ENCODE results near the gene LAMA2. TPM values are rescaled to one million over a fixed set of nuclear protein-coding genes. Genes with fewer than 3 reads are reported as not detected.
"Not testable (repeated sequence)": the region's sequence is repeated elsewhere in the genome, so short reads cannot be mapped to it uniquely, and the experiment has no call there.

LAMA2 gene
- total and polyA plus RNA-seq, 4 experiments from 2014 or later, result 0.20 to 0.87 (median 0.43) TPM

DNA sequence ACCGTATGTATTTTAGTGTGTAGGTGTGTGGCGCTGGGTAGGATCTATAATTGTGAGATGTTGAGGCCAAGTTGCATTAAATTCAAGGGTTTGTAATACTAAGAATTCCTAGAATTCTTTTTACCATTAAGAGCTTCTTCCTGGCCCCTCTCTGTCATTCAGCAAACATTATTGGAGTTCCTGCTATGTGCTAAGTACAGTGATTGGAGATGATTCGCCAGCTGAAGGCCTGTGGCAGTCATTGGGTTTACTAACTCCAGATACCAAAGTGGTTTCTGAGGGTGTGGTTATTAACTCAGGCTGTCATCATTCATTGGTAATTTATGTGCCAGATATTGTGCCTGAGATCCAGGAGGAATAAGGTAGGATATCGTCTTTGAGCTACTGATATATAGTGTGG lies 167.1 kb downstream of the LAMA2 start:
- Mint-ChIP-seq H3K4me1 (no peaks in the 10 kb centered on the region), H3K27ac (no peak overlapping the region), H3K36me3 (no peaks in the 10 kb centered on the region), H3K27me3 (peaks cover 2 to 6% of the 10 kb centered on the region in 2 donors), H3K4me3 (no peak overlapping the region), H3K9me3 (peaks cover 0 to 6% (median 0%) of the 10 kb centered on the region in 8 donors)
- no peaks in the 10 kb centered on the region for H3K4me1 ChIP-seq (ENCODE audit: insufficient read depth, low read length)
- no peaks in the 10 kb centered on the region for H3K27me3 ChIP-seq (ENCODE audit: insufficient read depth, low read length)
- POLR2A ChIA-PET (ENCODE audit: partially characterized antibody), result no interaction called here
- H3K4me3 ChIP-seq (ENCODE audit: low read length in 2 of 2), result no peak overlapping the region
- CTCF ChIA-PET (ENCODE audit: partially characterized antibody), result no interaction called here
- no peaks in the 10 kb centered on the region for H3K9me3 ChIP-seq (ENCODE audit: control insufficient read depth in 1 of 2, low read length in 2 of 2)
- no peak for DNase-seq
- no peak overlapping the region for H3K27ac ChIP-seq (ENCODE audit: low read depth, low read length)
- no peaks in the 10 kb centered on the region for H3K36me3 ChIP-seq (ENCODE audit: insufficient read depth, low read length)
- intact Hi-C loops (cut with micrococcal nuclease), result no loop called here

DNA sequence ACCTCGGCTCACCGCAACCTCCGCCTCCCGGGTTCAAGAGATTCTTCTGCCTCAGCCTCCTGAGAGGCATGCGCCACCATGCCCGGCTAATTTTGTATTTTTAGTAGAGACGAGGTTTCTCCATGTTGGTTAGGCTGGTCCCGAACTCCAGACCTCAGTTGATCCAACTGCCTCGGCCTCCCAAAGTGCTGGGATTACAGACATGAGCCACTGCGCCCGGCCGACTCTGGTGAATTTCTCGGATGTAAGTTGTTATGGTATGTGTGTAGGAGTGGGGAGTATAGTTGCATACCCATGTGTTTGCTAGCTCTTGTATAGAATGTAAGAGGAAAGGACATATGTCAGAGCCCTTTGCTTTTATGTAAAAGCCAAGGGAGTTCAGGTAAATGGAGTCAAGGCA lies 170.2 kb downstream of the LAMA2 start:
- H3K9me3 ChIP-seq (ENCODE audit: control insufficient read depth in 1 of 2, low read length in 2 of 2); intact Hi-C loops (cut with micrococcal nuclease); H3K4me3 Mint-ChIP-seq; H3K36me3 ChIP-seq (ENCODE audit: insufficient read depth, low read length); H3K4me1 ChIP-seq (ENCODE audit: insufficient read depth, low read length); H3K36me3 Mint-ChIP-seq; H3K27me3 ChIP-seq (ENCODE audit: insufficient read depth, low read length); DNase-seq; H3K4me1 Mint-ChIP-seq; H3K9me3 Mint-ChIP-seq; H3K27ac Mint-ChIP-seq; H3K4me3 ChIP-seq (ENCODE audit: low read length in 2 of 2); H3K27me3 Mint-ChIP-seq; POLR2A ChIA-PET (ENCODE audit: partially characterized antibody); H3K27ac ChIP-seq (ENCODE audit: low read depth, low read length): not testable (repeated sequence)
- CTCF ChIA-PET (ENCODE audit: partially characterized antibody), result interaction anchor here (0.8 kb wide), 1 partner anchor 272 kb away, joined by 3 read pairs; no protein-coding TSS in a partner anchor

DNA sequence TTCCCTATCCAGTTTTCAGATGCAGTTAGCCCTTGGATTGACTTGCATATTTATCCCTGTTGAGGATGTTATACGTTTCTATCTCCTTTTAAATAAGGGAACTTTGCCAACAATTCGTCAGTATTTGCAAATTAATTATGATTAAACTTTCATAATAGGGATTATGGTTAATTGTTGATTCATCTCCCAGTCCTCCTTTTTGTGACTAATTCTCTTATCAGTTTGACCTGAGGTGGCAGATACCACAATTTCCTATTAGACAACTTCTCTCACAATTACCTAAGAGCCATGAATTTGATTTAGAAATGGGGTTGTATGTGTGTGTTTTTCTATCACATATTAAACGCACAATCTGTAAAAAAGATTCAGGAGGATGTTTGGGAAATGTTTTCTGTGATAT lies 172.9 kb downstream of the LAMA2 start:
- no peak for DNase-seq
- CTCF ChIA-PET (ENCODE audit: partially characterized antibody), result no interaction called here
- no peaks in the 10 kb centered on the region for H3K27me3 ChIP-seq (ENCODE audit: insufficient read depth, low read length)
- intact Hi-C loops (cut with micrococcal nuclease), result no loop called here
- Mint-ChIP-seq H3K4me1 (no peaks in the 10 kb centered on the region), H3K9me3 (no peaks in the 10 kb centered on the region), H3K27me3 (peaks cover 2 to 8% of the 10 kb centered on the region in 2 donors), H3K27ac (no peak overlapping the region), H3K4me3 (no peak overlapping the region), H3K36me3 (no peaks in the 10 kb centered on the region)
- no peak overlapping the region for H3K4me3 ChIP-seq (ENCODE audit: low read length in 2 of 2)
- no peaks in the 10 kb centered on the region for H3K36me3 ChIP-seq (ENCODE audit: insufficient read depth, low read length)
- no peaks in the 10 kb centered on the region for H3K9me3 ChIP-seq (ENCODE audit: control insufficient read depth in 1 of 2, low read length in 2 of 2)
- H3K27ac ChIP-seq (ENCODE audit: low read depth, low read length), result no peak overlapping the region
- no peaks in the 10 kb centered on the region for H3K4me1 ChIP-seq (ENCODE audit: insufficient read depth, low read length)
- POLR2A ChIA-PET (ENCODE audit: partially characterized antibody), result no interaction called here

DNA sequence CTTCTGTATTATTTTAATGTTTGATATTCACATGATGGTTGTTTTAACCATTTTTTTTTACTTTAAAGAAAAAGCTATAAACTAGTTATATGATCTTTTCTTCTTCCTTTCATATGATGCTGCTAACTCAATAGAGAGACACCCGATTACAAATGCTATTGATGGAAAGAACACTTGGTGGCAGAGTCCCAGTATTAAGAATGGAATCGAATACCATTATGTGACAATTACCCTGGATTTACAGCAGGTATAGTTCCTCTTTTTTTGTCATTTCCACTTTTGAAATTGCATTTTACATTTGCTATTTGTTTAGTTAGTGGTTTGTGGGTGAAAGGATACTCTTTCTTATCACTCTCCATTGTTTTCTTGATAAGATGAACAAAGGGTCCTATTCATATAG lies 176.7 kb downstream of the LAMA2 start:
- Mint-ChIP-seq H3K27me3 (peaks cover 0 to 3% of the 10 kb centered on the region in 2 donors), H3K36me3 (no peaks in the 10 kb centered on the region), H3K4me1 (no peaks in the 10 kb centered on the region), H3K4me3 (no peak overlapping the region), H3K9me3 (no peaks in the 10 kb centered on the region), H3K27ac (peak overlapping the region in 1 of 7 donors; percentile 21)
- H3K4me3 ChIP-seq (ENCODE audit: low read length in 2 of 2), result no peak overlapping the region
- H3K36me3 ChIP-seq (ENCODE audit: insufficient read depth, low read length), result no peaks in the 10 kb centered on the region
- ChIA-PET POLR2A (ENCODE audit: partially characterized antibody) (no interaction called here), CTCF (ENCODE audit: partially characterized antibody) (no interaction called here)
- H3K27ac ChIP-seq (ENCODE audit: low read depth, low read length), result no peak overlapping the region
- no peak for DNase-seq
- H3K4me1 ChIP-seq (ENCODE audit: insufficient read depth, low read length), result no peaks in the 10 kb centered on the region
- H3K9me3 ChIP-seq (ENCODE audit: control insufficient read depth in 1 of 2, low read length in 2 of 2), result no peaks in the 10 kb centered on the region
- H3K27me3 ChIP-seq (ENCODE audit: insufficient read depth, low read length), result no peaks in the 10 kb centered on the region
- intact Hi-C loops (cut with micrococcal nuclease), result no loop called here

DNA sequence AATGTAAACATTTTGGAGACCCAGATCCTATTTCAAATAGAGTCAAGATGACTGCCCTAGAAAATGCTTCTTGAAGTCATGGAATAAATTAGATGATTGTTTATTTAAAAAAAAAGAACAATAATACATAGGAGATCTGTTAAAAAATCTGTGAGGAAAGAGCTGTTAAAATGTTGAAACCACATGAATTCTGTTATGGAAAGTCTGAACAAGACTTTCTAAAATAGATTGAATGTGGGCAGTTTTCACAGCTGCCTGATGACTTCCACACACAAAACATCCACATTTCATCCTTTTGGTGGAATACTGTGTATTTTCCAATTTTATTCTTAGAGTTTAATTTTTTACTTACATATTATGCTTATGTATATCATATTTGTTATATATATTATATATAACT lies 186.1 kb downstream of the LAMA2 start:
- H3K36me3 ChIP-seq (ENCODE audit: insufficient read depth, low read length), result no peaks in the 10 kb centered on the region
- Mint-ChIP-seq H3K4me3 (no peak overlapping the region), H3K9me3 (peaks cover 0 to 9% (median 0%) of the 10 kb centered on the region in 8 donors), H3K27me3 (no peaks in the 10 kb centered on the region), H3K4me1 (no peaks in the 10 kb centered on the region), H3K27ac (no peak overlapping the region), H3K36me3 (no peaks in the 10 kb centered on the region)
- H3K27ac ChIP-seq (ENCODE audit: low read depth, low read length), result no peak overlapping the region
- no peak for DNase-seq
- no peaks in the 10 kb centered on the region for H3K9me3 ChIP-seq (ENCODE audit: control insufficient read depth in 1 of 2, low read length in 2 of 2)
- H3K4me1 ChIP-seq (ENCODE audit: insufficient read depth, low read length), result no peaks in the 10 kb centered on the region
- CTCF ChIA-PET (ENCODE audit: partially characterized antibody), result no interaction called here
- H3K4me3 ChIP-seq (ENCODE audit: low read length in 2 of 2), result no peak overlapping the region
- POLR2A ChIA-PET (ENCODE audit: partially characterized antibody), result no interaction called here
- no peaks in the 10 kb centered on the region for H3K27me3 ChIP-seq (ENCODE audit: insufficient read depth, low read length)
- intact Hi-C loops (cut with micrococcal nuclease), result no loop called here

DNA sequence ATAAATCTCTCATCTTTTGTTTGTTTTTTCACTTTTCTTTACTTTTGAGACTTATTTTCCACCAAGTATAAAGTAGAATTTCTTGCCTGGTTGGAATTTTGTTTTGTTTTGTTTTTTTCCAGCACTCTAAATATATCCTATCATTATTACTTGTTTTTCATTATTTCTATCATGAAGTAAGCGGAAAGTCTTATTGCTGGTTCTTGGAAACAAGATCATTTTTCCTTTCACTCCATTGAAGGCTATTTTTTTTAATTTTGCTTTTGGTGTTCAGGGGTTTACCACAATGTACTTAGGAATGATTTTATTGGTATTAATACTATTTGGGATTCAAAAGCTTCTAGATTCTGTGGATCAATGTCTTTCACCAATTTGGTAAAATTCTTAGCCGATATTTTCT lies 190.1 kb downstream of the LAMA2 start:
- Histone ChIP-seq H3K4me3 (ENCODE audit: low read length in 2 of 2) (no peak overlapping the region), H3K36me3 (ENCODE audit: insufficient read depth, low read length) (no peaks in the 10 kb centered on the region), H3K4me1 (ENCODE audit: insufficient read depth, low read length) (no peaks in the 10 kb centered on the region), H3K27ac (ENCODE audit: low read depth, low read length) (no peak overlapping the region), H3K9me3 (ENCODE audit: control insufficient read depth in 1 of 2, low read length in 2 of 2) (no peaks in the 10 kb centered on the region), H3K27me3 (ENCODE audit: insufficient read depth, low read length) (no peaks in the 10 kb centered on the region)
- Mint-ChIP-seq H3K4me3 (no peak overlapping the region), H3K27me3 (peaks cover 3 to 5% of the 10 kb centered on the region in 2 donors), H3K27ac (no peak overlapping the region), H3K36me3 (no peaks in the 10 kb centered on the region), H3K4me1 (no peaks in the 10 kb centered on the region), H3K9me3 (no peaks in the 10 kb centered on the region)
- DNase-seq, result no peak
- ChIA-PET CTCF (ENCODE audit: partially characterized antibody) (no interaction called here), POLR2A (ENCODE audit: partially characterized antibody) (no interaction called here)
- intact Hi-C loops (cut with micrococcal nuclease), result no loop called here

DNA sequence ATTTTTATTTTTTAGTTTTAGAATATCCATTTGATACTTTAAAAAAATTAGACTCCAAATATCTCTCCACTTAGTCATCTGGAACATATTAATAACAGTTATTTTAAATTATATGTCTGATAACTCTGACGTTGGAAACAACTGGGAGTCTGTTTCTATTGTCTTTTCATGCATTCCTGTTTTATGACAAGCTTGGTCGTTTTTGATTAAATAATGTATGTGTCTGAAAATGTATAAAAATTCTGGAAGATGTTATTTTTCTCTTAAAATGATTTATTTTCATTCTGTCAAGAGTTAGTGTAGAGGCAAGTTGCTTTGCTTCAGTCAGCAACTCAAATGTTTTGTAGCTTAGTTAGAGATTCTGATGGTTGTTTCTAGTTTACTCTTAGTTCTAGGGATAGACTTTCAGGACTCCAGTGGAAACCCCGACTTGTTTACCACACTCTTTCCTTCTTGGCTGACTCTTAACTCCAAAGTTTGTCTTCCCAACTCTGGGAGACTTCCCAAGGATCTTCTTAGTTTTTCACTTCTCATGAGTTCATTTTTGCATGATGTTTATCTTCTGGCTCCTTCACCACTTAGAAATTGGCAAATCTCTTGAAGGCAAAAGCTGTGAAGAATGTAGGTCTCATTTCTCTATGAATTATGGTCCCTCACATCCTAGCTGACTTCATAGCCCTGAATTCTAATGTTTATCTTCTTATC lies 190.9 kb downstream of the LAMA2 start:
- intact Hi-C loops (cut with micrococcal nuclease), result no loop called here
- no peak overlapping the region for H3K27ac ChIP-seq (ENCODE audit: low read depth, low read length)
- Mint-ChIP-seq H3K27me3 (peaks cover 3 to 5% of the 10 kb centered on the region in 2 donors), H3K27ac (no peak overlapping the region), H3K36me3 (no peaks in the 10 kb centered on the region), H3K4me1 (no peaks in the 10 kb centered on the region), H3K4me3 (no peak overlapping the region), H3K9me3 (no peaks in the 10 kb centered on the region)
- H3K4me3 ChIP-seq (ENCODE audit: low read length in 2 of 2), result no peak overlapping the region
- CTCF ChIA-PET (ENCODE audit: partially characterized antibody), result no interaction called here
- H3K9me3 ChIP-seq (ENCODE audit: control insufficient read depth in 1 of 2, low read length in 2 of 2), result no peaks in the 10 kb centered on the region
- H3K27me3 ChIP-seq (ENCODE audit: insufficient read depth, low read length), result no peaks in the 10 kb centered on the region
- H3K4me1 ChIP-seq (ENCODE audit: insufficient read depth, low read length), result no peaks in the 10 kb centered on the region
- H3K36me3 ChIP-seq (ENCODE audit: insufficient read depth, low read length), result no peaks in the 10 kb centered on the region
- POLR2A ChIA-PET (ENCODE audit: partially characterized antibody), result no interaction called here
- no peak for DNase-seq

DNA sequence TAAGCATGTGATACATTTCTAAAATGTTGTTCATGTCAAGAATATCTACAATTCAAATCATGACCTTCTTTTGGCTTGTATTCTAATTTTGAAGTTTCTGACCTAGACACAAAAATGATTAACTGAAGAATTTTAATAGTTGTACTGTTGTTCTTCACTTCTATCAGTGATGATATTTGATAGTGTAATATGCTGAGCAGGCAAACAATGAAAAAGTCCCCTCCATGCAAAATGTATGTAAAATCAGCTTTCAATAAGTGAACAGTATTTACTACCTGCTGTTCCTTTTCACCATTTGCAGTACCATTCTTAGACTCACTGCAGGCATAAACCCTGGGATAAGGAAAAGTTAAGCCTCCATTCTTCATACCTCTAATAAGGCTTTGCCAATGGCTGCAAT lies 201.5 kb downstream of the LAMA2 start:
- H3K27me3 ChIP-seq (ENCODE audit: insufficient read depth, low read length), result no peaks in the 10 kb centered on the region

More for the DNA sequence above, 201.5 kb downstream of the LAMA2 start:
- peaks cover 0 to 7% (median under 1%) of the 10 kb centered on the region in 8 donors for H3K9me3 Mint-ChIP-seq
- H3K4me3 Mint-ChIP-seq, result no peak overlapping the region
- no peak overlapping the region for H3K4me3 ChIP-seq (ENCODE audit: low read length in 2 of 2)
- peaks cover 0 to 3% of the 10 kb centered on the region in 2 donors for H3K27me3 Mint-ChIP-seq
- H3K27ac Mint-ChIP-seq, result no peak overlapping the region
- ChIA-PET POLR2A (ENCODE audit: partially characterized antibody) (no interaction called here), CTCF (ENCODE audit: partially characterized antibody) (no interaction called here)
- no peak overlapping the region for H3K27ac ChIP-seq (ENCODE audit: low read depth, low read length)
- H3K4me1 ChIP-seq (ENCODE audit: insufficient read depth, low read length), result no peaks in the 10 kb centered on the region
- intact Hi-C loops (cut with micrococcal nuclease), result no loop called here
- H3K9me3 ChIP-seq (ENCODE audit: control insufficient read depth in 1 of 2, low read length in 2 of 2), result no peaks in the 10 kb centered on the region
- no peaks in the 10 kb centered on the region for H3K36me3 ChIP-seq (ENCODE audit: insufficient read depth, low read length)
- H3K4me1 Mint-ChIP-seq, result no peaks in the 10 kb centered on the region
- no peak for DNase-seq
- no peaks in the 10 kb centered on the region for H3K36me3 Mint-ChIP-seq

All from CD4-positive, alpha-beta memory T cell (primary cell).